DND-41 (cell line): ENCODE results near the gene CACTIN.

ENCODE experiments used
- ATAC-seq: fragments of 200-7000 bp; cut with Tn5 transposase; 3 replicates; pipeline ENCODE4 v1.9.1; 2021; ENCODE audit warnings: low read depth; ENCODE audit not compliant: insufficient read depth
- DNase-seq: peaks from one replicate; pipeline ENCODE4 v3.0.0-alpha.2; 2020
- H2AFZ ChIP-seq: 2 replicates; pipeline ENCODE4 v1.6.0; 2012; ENCODE audit warnings: low read depth, low read length
- H3K27ac ChIP-seq: 2 replicates; pipeline ENCODE4 v1.5.1; 2012; ENCODE audit warnings: low read length, inconsistent platforms
- H3K27me3 ChIP-seq: fragments of 200-600 bp; sonication (generic); 2 replicates; pipeline ENCODE4 v1.6.0; 2012; ENCODE audit warnings: low read length, mild to moderate bottlenecking, inconsistent platforms; ENCODE audit not compliant: insufficient read depth, poor library complexity
- H3K36me3 ChIP-seq: 2 replicates; pipeline ENCODE4 v1.5.1; 2012; ENCODE audit warnings: low read length, inconsistent platforms; ENCODE audit not compliant: insufficient read depth
- H3K4me1 ChIP-seq: 2 replicates; pipeline ENCODE4 v1.5.1; 2012; ENCODE audit warnings: mild to moderate bottlenecking, low read length; ENCODE audit not compliant: insufficient read depth
- H3K4me2 ChIP-seq: 2 replicates; pipeline ENCODE4 v1.6.0; 2012; ENCODE audit warnings: mild to moderate bottlenecking, moderate library complexity, low read length, inconsistent platforms; ENCODE audit not compliant: insufficient read depth
- H3K4me3 ChIP-seq, 2 experiments: fragments of 200-600 bp in 1 of 2; shearing (Covaris generic) in 1 of 2; 2 replicates each; pipeline ENCODE4 v1.5.1; 2012 to 2016; ENCODE audit warnings: inconsistent platforms in 2 of 2, low read length in 2 of 2, mild to moderate bottlenecking in 2 of 2, low read depth in 1 of 2, moderate library complexity in 1 of 2
- H3K79me2 ChIP-seq: 2 replicates; pipeline ENCODE4 v1.6.0; 2012; ENCODE audit warnings: low read length, inconsistent platforms; ENCODE audit not compliant: insufficient read depth
- H3K9ac ChIP-seq: 2 replicates; pipeline ENCODE4 v1.6.0; 2012; ENCODE audit warnings: low read depth, mild to moderate bottlenecking, inconsistent platforms, low read length, moderate library complexity
- H3K9me3 ChIP-seq: 2 replicates; pipeline ENCODE4 v1.5.1; 2012; ENCODE audit warnings: low read length, moderate library complexity, mild to moderate bottlenecking, inconsistent platforms; ENCODE audit not compliant: insufficient read depth, severe bottlenecking
- H4K20me1 ChIP-seq: 2 replicates; pipeline ENCODE4 v1.6.0; 2012; ENCODE audit warnings: low read length; ENCODE audit not compliant: insufficient read depth
- EZH2 ChIP-seq: IDR thresholded peaks from 3 replicates; pipeline ENCODE4 v1.6.1; 2012; ENCODE audit warnings: borderline replicate concordance, low read depth, mild to moderate bottlenecking, moderate library complexity, low read length, inconsistent platforms; ENCODE audit not compliant: severe bottlenecking
- TF ChIP-seq, protein P1 (sequence below): IDR thresholded peaks from 2 replicates; pipeline ENCODE4 v1.5.1; 2012; ENCODE audit warnings: borderline replicate concordance, low read length, moderate library complexity, mild to moderate bottlenecking; ENCODE audit not compliant: poor library complexity, severe bottlenecking; ENCODE audit errors: extremely low read depth

CACTIN gene

DNA sequence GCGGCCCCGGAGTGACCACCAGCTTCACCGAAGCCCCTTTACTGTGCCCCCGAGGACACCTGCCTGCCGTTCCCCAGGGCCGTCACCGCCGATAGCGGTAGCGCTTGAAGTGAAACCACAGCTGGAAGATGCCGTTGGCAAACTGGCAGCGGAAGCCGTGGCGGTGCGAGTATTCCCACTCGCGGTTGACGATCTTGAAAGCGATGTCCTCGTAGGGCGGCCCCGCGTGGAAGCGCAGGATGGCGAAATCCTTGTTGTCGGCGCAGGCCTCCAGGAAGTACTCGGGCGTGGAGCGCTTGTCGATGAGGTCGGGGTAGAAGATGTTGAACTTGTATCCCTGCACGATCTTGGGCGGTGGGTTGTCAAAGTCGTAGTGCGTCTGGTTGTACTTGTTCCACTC, 14.7 kb downstream of the CACTIN start:
- no peaks in the 10 kb centered on the region for H3K79me2 ChIP-seq
- no peak overlapping the region for H2AFZ ChIP-seq
- no peaks in the 10 kb centered on the region for H3K4me1 ChIP-seq
- no peak for TF ChIP-seq EZH2
- TF ChIP-seq, protein P1, sequence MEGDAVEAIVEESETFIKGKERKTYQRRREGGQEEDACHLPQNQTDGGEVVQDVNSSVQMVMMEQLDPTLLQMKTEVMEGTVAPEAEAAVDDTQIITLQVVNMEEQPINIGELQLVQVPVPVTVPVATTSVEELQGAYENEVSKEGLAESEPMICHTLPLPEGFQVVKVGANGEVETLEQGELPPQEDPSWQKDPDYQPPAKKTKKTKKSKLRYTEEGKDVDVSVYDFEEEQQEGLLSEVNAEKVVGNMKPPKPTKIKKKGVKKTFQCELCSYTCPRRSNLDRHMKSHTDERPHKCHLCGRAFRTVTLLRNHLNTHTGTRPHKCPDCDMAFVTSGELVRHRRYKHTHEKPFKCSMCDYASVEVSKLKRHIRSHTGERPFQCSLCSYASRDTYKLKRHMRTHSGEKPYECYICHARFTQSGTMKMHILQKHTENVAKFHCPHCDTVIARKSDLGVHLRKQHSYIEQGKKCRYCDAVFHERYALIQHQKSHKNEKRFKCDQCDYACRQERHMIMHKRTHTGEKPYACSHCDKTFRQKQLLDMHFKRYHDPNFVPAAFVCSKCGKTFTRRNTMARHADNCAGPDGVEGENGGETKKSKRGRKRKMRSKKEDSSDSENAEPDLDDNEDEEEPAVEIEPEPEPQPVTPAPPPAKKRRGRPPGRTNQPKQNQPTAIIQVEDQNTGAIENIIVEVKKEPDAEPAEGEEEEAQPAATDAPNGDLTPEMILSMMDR, result no peak
- peaks cover 37% of the 10 kb centered on the region for H3K36me3 ChIP-seq
- no peaks in the 10 kb centered on the region for H3K9me3 ChIP-seq
- no peaks in the 10 kb centered on the region for H3K27me3 ChIP-seq
- H3K9ac ChIP-seq, result no peak overlapping the region
- H3K27ac ChIP-seq, result no peak overlapping the region
- ATAC-seq (no peak), DNase-seq (no peak)
- no peak overlapping the region for H3K4me3 ChIP-seq
- H4K20me1 ChIP-seq, result no peaks in the 10 kb centered on the region
- no peak overlapping the region for H3K4me2 ChIP-seq

DNA sequence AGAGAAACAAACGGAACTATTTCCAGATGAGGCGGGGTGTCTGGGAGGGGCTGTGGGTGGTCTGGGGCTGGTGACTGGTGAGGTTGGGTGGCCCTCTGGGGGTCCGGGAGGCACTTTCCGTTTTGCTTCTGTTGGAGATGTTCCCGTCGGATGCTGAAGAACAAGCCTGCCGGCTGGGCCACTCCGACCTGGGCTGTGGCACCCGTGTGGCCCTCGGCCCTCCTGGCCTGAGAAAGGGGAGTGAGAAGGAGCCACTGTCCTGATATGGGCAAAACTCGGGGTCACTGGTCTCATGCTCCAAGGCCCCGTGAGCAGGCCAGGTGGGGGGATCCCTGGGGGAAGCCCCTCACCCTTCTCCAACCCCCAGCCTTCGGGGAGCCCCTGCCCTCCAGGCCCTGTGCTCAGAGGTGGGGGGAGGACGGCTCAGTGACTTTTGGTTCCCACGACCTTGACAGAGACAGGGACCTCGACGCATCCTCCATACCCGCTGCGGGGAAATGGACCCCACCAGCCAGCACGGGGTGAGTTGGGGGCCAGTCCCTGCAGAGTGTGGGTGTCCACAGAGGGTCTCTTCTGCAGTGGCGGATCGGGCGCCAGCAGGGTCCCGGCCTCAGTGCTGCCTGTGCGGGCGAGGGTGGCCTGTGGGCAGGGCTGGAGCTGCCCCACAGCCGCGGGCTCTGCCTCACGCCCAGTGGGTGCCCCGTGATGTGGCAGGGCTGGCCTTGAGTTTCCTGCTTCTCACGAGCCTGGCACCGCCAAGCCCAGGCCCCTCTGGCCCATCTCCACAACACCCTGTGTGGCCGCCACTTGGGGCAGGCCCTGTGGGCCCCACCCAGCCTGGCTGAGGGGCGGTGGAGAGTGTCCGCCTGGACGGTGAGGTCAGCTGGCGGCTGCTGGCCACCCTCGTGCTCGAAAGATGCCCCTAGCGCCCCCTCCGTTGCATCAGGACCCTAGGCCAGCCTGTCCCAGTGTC, 15.6 kb downstream of the CACTIN start:
- no peak overlapping the region for H3K27ac ChIP-seq
- H3K9ac ChIP-seq, result no peak overlapping the region
- H2AFZ ChIP-seq, result no peak overlapping the region
- H3K79me2 ChIP-seq, result no peaks in the 10 kb centered on the region
- no peaks in the 10 kb centered on the region for H3K27me3 ChIP-seq
- DNase-seq (no peak), ATAC-seq (no peak)
- H3K4me3 ChIP-seq, result no peak overlapping the region
- H4K20me1 ChIP-seq, result no peaks in the 10 kb centered on the region
- TF ChIP-seq, protein P1, result no peak
- no peak for TF ChIP-seq EZH2
- H3K4me2 ChIP-seq, result no peak overlapping the region
- H3K4me1 ChIP-seq, result no peaks in the 10 kb centered on the region
- peaks cover 37% of the 10 kb centered on the region for H3K36me3 ChIP-seq
- no peaks in the 10 kb centered on the region for H3K9me3 ChIP-seq

DNA sequence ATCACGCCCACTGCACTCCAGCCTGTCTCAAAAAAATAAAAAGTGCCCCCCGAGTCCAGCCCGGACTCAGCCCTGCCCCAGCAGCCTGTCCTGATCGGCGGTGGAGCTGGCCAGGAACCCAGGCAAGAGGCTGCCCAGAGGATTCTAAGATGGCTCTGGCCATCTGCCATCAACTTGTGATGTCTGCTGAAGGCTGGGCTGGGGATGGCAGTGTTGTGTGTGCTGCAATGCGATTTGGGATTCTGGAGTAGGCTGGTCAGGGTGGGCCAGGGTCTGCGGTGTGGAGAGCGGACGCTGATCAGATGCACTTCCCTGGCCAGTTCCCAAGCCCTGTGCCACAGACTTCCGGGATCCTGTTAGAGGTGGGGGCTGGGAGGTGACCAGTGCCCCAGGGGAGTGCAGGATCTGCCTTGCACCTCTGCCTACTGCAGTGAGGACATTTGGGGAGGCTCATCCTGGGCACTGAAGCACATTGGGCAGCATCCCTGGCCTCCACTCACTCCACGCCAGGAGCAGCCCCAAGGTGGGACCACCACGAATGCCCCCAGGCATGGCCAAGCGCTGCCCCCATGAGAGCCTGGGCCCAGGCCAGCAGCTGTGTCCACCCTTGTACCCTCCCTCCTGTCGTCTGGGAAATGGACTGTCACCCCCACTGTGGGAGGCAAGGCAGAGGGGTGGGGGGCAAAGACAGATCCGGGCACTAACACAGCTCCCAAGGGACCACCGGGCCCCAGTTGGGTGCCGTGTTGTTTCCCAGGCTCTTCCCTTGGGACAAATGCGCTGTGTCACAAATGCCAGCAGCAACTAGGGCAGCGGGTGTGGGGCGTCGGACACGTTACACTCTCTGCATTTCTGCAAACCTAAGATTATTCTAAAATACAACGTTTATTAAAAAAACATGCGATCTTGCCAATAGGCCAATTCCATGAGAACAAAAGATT, 16.5 kb downstream of the CACTIN start:
- DNase-seq (no peak), ATAC-seq (0 out of 3 replicates have a peak, but pooled peaks have one; percentile 17)
- TF ChIP-seq EZH2, result no peak
- TF ChIP-seq, protein P1, result no peak
- H3K9me3 ChIP-seq, result no peaks in the 10 kb centered on the region
- H3K36me3 ChIP-seq, result peaks cover 37% of the 10 kb centered on the region
- no peak overlapping the region for H2AFZ ChIP-seq
- H3K9ac ChIP-seq, result no peak overlapping the region
- no peak overlapping the region for H3K4me2 ChIP-seq
- no peaks in the 10 kb centered on the region for H3K79me2 ChIP-seq
- no peak overlapping the region for H3K4me3 ChIP-seq
- no peaks in the 10 kb centered on the region for H3K4me1 ChIP-seq
- no peaks in the 10 kb centered on the region for H4K20me1 ChIP-seq
- no peak overlapping the region for H3K27ac ChIP-seq
- no peaks in the 10 kb centered on the region for H3K27me3 ChIP-seq
